ENCODE results near the gene CLASP2.
A peak's percentile ranks its signal among the peaks of the same experiment; 100 is the strongest.
"Not testable (repeated sequence)": the region's sequence is repeated elsewhere in the genome, so short reads cannot be mapped to it uniquely, and the experiment has no call there.

Gene CLASP2

GRCh38 chr3:33682770-33683169, 35.3 kb downstream of the CLASP2 start:
- no peak for DNase-seq

- no peak for DNase-seq
Observed at GRCh38 chr3:33681667-33682066, 36.4 kb downstream of the CLASP2 start.

- no peak for DNase-seq
Observed at GRCh38 chr3:33678073-33678472, 40.0 kb downstream of the CLASP2 start.

- DNase-seq = not testable (repeated sequence)
Observed at GRCh38 chr3:33673436-33673835, 44.6 kb downstream of the CLASP2 start.

GRCh38 chr3:33668618-33669017, 49.4 kb downstream of the CLASP2 start:
- DNase-seq = no peak

GRCh38 chr3:33665294-33665693, 52.8 kb downstream of the CLASP2 start:
- DNase-seq = no peak

- DNase-seq = no peak
Observed at GRCh38 chr3:33664195-33664594, 53.9 kb downstream of the CLASP2 start.

- no peak for DNase-seq
Observed at GRCh38 chr3:33663042-33663441, 55.0 kb downstream of the CLASP2 start.

- no peak for DNase-seq
Observed at GRCh38 chr3:33659856-33660434, 58.1 kb downstream of the CLASP2 start.

- DNase-seq = peak; percentile 33
Observed at GRCh38 chr3:33658991-33659848, 58.8 kb downstream of the CLASP2 start.

GRCh38 chr3:33658621-33658990, 59.4 kb downstream of the CLASP2 start:
- DNase-seq = no peak

- DNase-seq = no peak
Observed at GRCh38 chr3:33658039-33658438, 60.0 kb downstream of the CLASP2 start.

GRCh38 chr3:33652736-33653135, 65.3 kb downstream of the CLASP2 start:
- DNase-seq = no peak

- not testable (repeated sequence) for DNase-seq
Observed at GRCh38 chr3:33651101-33651500, 67.0 kb downstream of the CLASP2 start.

- DNase-seq = no peak
Observed at GRCh38 chr3:33650495-33650894, 67.6 kb downstream of the CLASP2 start.

GRCh38 chr3:33648793-33649192, 69.3 kb downstream of the CLASP2 start:
- DNase-seq = no peak

GRCh38 chr3:33646406-33646805, 71.6 kb downstream of the CLASP2 start:
- DNase-seq = no peak

- peak; percentile 33 for DNase-seq
Observed at GRCh38 chr3:33645060-33645647, 72.9 kb downstream of the CLASP2 start.

- DNase-seq = no peak
Observed at GRCh38 chr3:33644582-33644981, 73.5 kb downstream of the CLASP2 start.

GRCh38 chr3:33642806-33643205, 75.2 kb downstream of the CLASP2 start:
- DNase-seq = no peak

- DNase-seq = no peak
Observed at GRCh38 chr3:33639889-33640288, 78.2 kb downstream of the CLASP2 start.

GRCh38 chr3:33637482-33637881, 80.6 kb downstream of the CLASP2 start:
- no peak for DNase-seq

GRCh38 chr3:33636125-33636850, 81.8 kb downstream of the CLASP2 start:
- DNase-seq = no peak

- DNase-seq = no peak
Observed at GRCh38 chr3:33634262-33634661, 83.8 kb downstream of the CLASP2 start.

Data from stimulated activated CD8-positive, alpha-beta memory T cell treated with anti-CD3 and anti-CD28 coated beads, Interleukin-4, amount 100 ng/mL, for 48 hours (primary cell).